Activated T-cell treated with anti-CD3 and anti-CD28 coated beads, Interleukin-2, amount 50 U/mL, for 72 hours (primary cell): ENCODE data around the gene URB2. TPM values are rescaled to one million over a fixed set of nuclear protein-coding genes. Genes with fewer than 3 reads are reported as not detected.
A peak's percentile ranks its signal among the peaks of the same experiment; 100 is the strongest.
"Not testable (repeated sequence)": the region's sequence is repeated elsewhere in the genome, so short reads cannot be mapped to it uniquely, and the experiment has no call there.

Experiments
- ATAC-seq, 2 donors: fragments of 150-1000 bp; cut with Tn5 transposase; replicated peaks in 1 of 2; 2 replicates each; pipeline ENCODE4 v1.10.0; 2021; ENCODE audit warnings: moderate library complexity in 2 of 2, mild to moderate bottlenecking in 1 of 2
- DNase-seq, 2 donors: peaks; one replicate each; pipeline ENCODE4 v3.0.0; 2021 to 2022; ENCODE audit warnings: mixed read lengths in 1 of 2
- H3K27ac Mint-ChIP-seq: one replicate; pipeline ENCODE4 v1.8.0; 2022; ENCODE audit warnings: mild to moderate bottlenecking, moderate library complexity, mixed read lengths
- H3K27me3 Mint-ChIP-seq: one replicate; pipeline ENCODE4 v1.8.0; 2022; ENCODE audit warnings: low read depth, mixed read lengths
- H3K36me3 Mint-ChIP-seq, 2 donors: one replicate each; pipeline ENCODE4 v1.8.0; 2022; ENCODE audit warnings: mixed read lengths in 2 of 2, mild to moderate bottlenecking in 1 of 2; ENCODE audit not compliant: insufficient read depth in 2 of 2
- H3K4me1 Mint-ChIP-seq: one replicate; pipeline ENCODE4 v1.8.0; 2022; ENCODE audit warnings: low read depth, mixed read lengths
- H3K4me3 Mint-ChIP-seq, 2 donors: one replicate each; pipeline ENCODE4 v1.8.0; 2022; ENCODE audit warnings: mild to moderate bottlenecking in 2 of 2, mixed read lengths in 2 of 2, moderate library complexity in 2 of 2
- H3K9me3 Mint-ChIP-seq, 2 donors: one replicate each; pipeline ENCODE4 v1.8.0; 2022; ENCODE audit warnings: mixed read lengths in 2 of 2
- total RNA-seq, 2 donors: library from RNA; stranded (reverse); gene quantifications; one replicate each; pipeline ENCODE4 v1.2.3, GENCODE V29; 2022

URB2 gene
- total RNA-seq, result 10 to 100 TPM; 11.6 to 12.3 TPM

GRCh38 chr1:229625915-229626831 is at the start of gene URB2, which contains the start of gene TAF5L:
Gene URB2, plus strand, starts transcription at chr1:229626247. Its CDS starts 1,387 bp downstream, at chr1:229627634.
Gene TAF5L, minus strand, starts transcription at chr1:229626122. Its CDS starts 11,640 bp downstream, at chr1:229614482.
- Mint-ChIP-seq H3K36me3 (peaks cover 4 to 6% of the 10 kb centered on the region in 2 donors), H3K4me1 (peaks cover 71% of the 10 kb centered on the region)

DNA sequence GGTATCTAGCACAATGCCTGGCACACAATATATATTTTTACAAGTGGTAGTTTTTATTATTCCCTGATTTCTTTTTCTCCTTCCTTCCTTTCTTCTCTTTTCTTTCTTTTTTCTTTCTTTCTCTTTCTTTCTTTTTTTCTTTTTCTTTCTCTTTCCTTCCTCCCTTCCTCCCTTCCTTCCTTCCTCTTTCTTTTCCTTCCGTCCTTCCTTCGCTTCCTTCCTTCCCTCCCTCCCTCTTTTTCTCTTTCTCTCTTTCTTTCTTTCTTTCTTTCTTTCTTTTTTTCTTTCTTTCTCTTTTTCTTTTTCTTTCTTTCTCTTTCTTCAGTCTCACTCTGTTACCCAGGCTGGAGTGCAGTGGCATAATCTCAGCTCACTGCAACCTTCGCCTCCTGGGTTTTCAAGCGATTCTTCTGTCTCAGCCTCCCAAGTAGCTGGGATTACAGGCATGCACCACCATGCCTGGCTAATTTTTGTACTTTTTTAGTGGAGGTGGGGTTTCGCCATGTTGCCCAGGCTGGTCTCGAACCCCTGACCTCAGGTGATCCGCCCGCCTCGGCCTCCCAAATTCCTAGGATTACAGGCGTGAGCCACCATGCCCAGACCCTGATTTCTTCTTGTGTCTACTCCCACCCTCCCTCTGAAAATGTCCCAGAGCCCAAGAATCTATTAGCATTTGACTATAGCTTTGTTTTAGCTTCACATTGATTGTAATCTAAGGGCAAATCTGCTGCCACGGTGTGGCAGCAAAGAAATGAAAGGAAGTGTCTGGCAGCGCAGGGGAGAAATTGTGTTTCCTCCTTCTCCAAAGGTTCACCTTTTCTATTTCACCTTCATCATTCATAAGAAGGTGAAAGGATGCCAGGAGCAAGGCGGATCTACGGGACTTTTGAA is 47.6 kb upstream of the URB2 start:
- H3K4me1 Mint-ChIP-seq, result no peaks in the 10 kb centered on the region
- H3K9me3 Mint-ChIP-seq, result no peaks in the 10 kb centered on the region
- H3K36me3 Mint-ChIP-seq, result no peaks in the 10 kb centered on the region
- H3K4me3 Mint-ChIP-seq, result no peak overlapping the region
- no peaks in the 10 kb centered on the region for H3K27me3 Mint-ChIP-seq
- H3K27ac Mint-ChIP-seq, result peak overlapping the region; percentile 8
- DNase-seq, result no peak
- no peak for ATAC-seq

More at GRCh38 chr1:229625915-229626831, at the start of gene URB2, which contains the start of gene TAF5L:
- peak; percentile 91 to 92 for DNase-seq
- Mint-ChIP-seq H3K27me3 (no peaks in the 10 kb centered on the region), H3K9me3 (no peaks in the 10 kb centered on the region), H3K27ac (peak within 1 kb of the TSS; percentile 98), H3K4me3 (peak within 1 kb of the TSS; percentile 99)
- peak; percentile 93 to 94 for ATAC-seq

DNA sequence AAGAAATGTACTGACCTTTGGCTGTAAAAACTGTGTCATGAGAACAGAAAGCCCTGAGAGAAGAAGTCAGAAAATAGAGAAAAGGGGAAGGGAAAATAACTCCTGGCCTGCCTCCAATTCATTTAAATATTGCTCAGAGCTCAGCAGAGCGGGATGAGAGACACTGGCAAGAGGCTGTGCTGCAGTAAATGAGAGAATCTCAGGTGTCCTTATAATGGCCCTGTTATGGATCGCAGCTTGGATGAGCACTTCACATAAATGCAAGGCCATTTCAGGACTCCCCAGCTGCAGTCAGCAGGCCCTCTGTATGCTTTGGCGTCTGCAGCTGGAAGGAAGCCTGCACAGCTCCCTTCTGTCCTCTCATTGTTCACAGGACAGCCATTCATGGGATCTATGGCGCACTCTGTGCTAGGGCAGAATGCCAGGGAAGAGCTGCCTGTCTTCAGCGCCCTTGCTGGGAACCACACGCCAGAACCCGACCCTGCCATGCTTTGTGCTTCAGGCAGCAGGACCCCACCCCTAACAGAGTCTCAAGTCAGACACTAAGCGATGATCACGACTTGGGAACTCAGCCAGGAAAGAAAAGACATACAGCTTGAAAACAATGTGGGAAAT is 46.9 kb upstream of the URB2 start:
- DNase-seq, result no peak
- no peak overlapping the region for H3K27ac Mint-ChIP-seq
- no peak overlapping the region for H3K4me3 Mint-ChIP-seq
- H3K27me3 Mint-ChIP-seq, result no peaks in the 10 kb centered on the region
- no peaks in the 10 kb centered on the region for H3K36me3 Mint-ChIP-seq
- ATAC-seq, result no peak
- no peaks in the 10 kb centered on the region for H3K9me3 Mint-ChIP-seq
- H3K4me1 Mint-ChIP-seq, result no peaks in the 10 kb centered on the region

GRCh38 chr1:229581485-229581884 is 44.6 kb upstream of the URB2 start:
- Mint-ChIP-seq H3K4me1 (no peaks in the 10 kb centered on the region), H3K36me3 (no peaks in the 10 kb centered on the region), H3K4me3 (no peak overlapping the region), H3K27me3 (no peaks in the 10 kb centered on the region), H3K27ac (no peak overlapping the region), H3K9me3 (no peaks in the 10 kb centered on the region)
- ATAC-seq (no peak), DNase-seq (no peak)

DNA sequence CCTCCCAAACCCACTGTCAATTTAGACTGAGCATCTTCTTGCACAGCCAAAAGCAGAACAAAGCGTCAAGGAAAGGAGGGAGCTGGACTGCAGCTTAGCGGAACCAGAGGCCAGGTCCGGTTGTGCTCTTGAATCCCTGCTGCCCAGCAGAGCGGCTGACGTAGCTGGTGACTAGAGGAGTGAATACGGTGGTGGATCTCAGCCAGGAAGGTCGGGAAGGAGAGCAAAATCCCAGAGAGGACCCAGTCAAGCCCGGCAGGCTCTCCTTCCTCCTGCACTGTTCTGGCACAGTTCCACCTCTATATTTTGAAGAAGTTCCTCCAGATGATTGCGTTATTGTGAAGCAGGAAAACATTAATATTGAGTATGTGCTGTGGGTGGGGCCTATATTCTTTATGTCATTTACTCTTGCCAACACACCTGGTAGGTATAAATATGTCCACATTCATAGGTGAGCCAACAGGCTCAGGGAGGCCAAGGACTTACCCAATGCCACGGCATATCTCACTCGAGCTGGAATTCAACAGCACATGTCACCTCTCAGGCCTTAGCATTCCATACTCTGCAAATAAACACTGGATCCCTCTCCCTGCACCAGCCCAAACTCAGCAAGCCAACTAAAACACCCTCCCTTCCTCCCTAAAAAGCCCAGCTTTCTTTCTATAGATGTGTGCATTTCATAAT is 43.9 kb upstream of the URB2 start:
- DNase-seq (no peak), ATAC-seq (no peak)
- no peak overlapping the region for H3K27ac Mint-ChIP-seq
- no peaks in the 10 kb centered on the region for H3K27me3 Mint-ChIP-seq
- no peaks in the 10 kb centered on the region for H3K36me3 Mint-ChIP-seq
- H3K4me3 Mint-ChIP-seq, result no peak overlapping the region
- H3K4me1 Mint-ChIP-seq, result no peaks in the 10 kb centered on the region
- H3K9me3 Mint-ChIP-seq, result no peaks in the 10 kb centered on the region

DNA sequence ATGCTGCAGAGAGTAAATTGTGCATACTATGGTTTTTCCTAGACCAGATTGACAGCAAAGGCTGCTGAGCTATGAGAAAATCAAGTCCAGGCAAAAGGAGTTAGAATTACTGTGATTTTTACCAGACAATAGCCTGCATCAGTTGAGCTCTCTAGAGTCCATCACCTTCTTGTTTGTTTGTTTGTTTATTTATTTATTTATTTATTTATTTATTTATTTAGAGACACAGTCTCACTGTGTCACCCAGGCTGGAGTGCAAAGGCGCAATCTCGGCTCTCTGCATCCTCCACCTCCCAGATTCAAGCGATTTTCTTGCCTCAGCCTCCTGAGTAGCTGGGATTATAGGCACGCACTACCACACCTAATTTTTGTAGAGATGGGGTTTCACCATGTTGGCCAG is 43.3 kb upstream of the URB2 start:
- no peak for ATAC-seq
- Mint-ChIP-seq H3K9me3 (no peaks in the 10 kb centered on the region), H3K4me1 (no peaks in the 10 kb centered on the region), H3K36me3 (no peaks in the 10 kb centered on the region), H3K4me3 (no peak overlapping the region), H3K27me3 (no peaks in the 10 kb centered on the region), H3K27ac (no peak overlapping the region)
- DNase-seq, result no peak

DNA sequence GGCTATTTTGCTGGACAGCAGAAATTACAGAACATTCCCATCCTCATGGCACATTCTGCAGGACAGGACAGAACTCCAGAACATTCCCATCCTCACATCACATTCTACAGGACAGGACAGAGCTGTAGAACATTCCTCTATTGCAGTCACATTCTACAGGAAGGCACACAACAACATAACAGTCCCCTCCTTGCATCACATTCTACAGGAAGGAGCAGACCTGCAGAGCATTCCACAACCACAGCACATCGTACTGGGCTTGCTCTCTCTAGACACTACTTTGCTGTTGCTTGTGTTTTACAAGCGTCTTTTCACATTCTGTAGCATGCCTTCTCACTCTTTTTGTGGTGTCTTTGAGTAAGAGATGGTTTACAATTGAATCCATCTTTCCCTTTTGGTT is 40.7 kb upstream of the URB2 start:
- DNase-seq (no peak), ATAC-seq (no peak)
- Mint-ChIP-seq H3K36me3 (no peaks in the 10 kb centered on the region), H3K27me3 (no peaks in the 10 kb centered on the region), H3K4me3 (no peak overlapping the region), H3K27ac (no peak overlapping the region), H3K9me3 (no peaks in the 10 kb centered on the region), H3K4me1 (no peaks in the 10 kb centered on the region)

DNA sequence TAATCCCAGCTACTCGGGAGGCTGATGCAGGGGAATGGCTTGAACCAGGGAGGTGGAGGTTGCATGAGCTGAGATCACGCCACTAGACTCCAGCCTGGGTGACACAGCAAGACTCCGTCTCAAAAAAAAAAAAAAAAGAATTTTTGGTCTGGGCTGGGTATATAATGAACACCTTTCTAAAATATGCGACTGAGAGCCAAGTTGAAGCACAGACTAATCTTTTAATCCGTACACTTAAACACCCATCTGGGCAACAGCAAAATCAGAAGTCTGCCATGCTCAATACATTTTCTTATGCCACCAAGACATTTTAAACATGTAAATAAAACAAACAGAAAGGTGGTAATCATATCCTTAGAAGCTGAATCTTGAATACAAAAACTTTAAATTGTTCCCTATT is 35.9 kb upstream of the URB2 start:
- peaks cover 2 to 7% of the 10 kb centered on the region in 2 donors for H3K36me3 Mint-ChIP-seq
- no peaks in the 10 kb centered on the region for H3K27me3 Mint-ChIP-seq
- ATAC-seq (no peak), DNase-seq (no peak)
- no peak overlapping the region for H3K27ac Mint-ChIP-seq
- no peaks in the 10 kb centered on the region for H3K4me1 Mint-ChIP-seq
- H3K9me3 Mint-ChIP-seq, result no peaks in the 10 kb centered on the region
- H3K4me3 Mint-ChIP-seq, result no peak overlapping the region

- no peak overlapping the region for H3K27ac Mint-ChIP-seq
- H3K9me3 Mint-ChIP-seq, result no peaks in the 10 kb centered on the region
- H3K4me1 Mint-ChIP-seq, result peaks cover 16% of the 10 kb centered on the region
- no peaks in the 10 kb centered on the region for H3K27me3 Mint-ChIP-seq
- H3K4me3 Mint-ChIP-seq, result no peak overlapping the region
- ATAC-seq, result no peak
- no peak for DNase-seq
- peaks cover 2 to 10% of the 10 kb centered on the region in 2 donors for H3K36me3 Mint-ChIP-seq
Measured at GRCh38 chr1:229593800-229594199, 32.2 kb upstream of the URB2 start.

- Mint-ChIP-seq H3K36me3 (peaks cover 2 to 12% of the 10 kb centered on the region in 2 donors), H3K4me3 (no peak overlapping the region), H3K27ac (no peak overlapping the region), H3K27me3 (no peaks in the 10 kb centered on the region), H3K4me1 (peaks cover 16% of the 10 kb centered on the region), H3K9me3 (no peaks in the 10 kb centered on the region)
- no peak for DNase-seq
- no peak for ATAC-seq
Measured at GRCh38 chr1:229594227-229595008, 31.6 kb upstream of the URB2 start.

- peaks cover 22% of the 10 kb centered on the region for H3K4me1 Mint-ChIP-seq
- H3K4me3 Mint-ChIP-seq, DNase-seq, H3K9me3 Mint-ChIP-seq, H3K27ac Mint-ChIP-seq, ATAC-seq, H3K27me3 Mint-ChIP-seq: not testable (repeated sequence)
- peaks cover 5 to 18% of the 10 kb centered on the region in 2 donors for H3K36me3 Mint-ChIP-seq
Measured at GRCh38 chr1:229595876-229596275, 30.2 kb upstream of the URB2 start.
